Cardiac muscle cell (in vitro differentiated cells and primary cell): ENCODE measurements around the gene PBX2. TPM values are rescaled to one million over a fixed set of nuclear protein-coding genes. Genes with fewer than 3 reads are reported as not detected.
A peak's percentile ranks its signal among the peaks of the same experiment; 100 is the strongest.

Experiments
- DNase-seq, 2 donors: peaks; one replicate each; pipeline versions ENCODE4 v3.0.0 to v3.0.0-alpha.2; 2010 to 2017; ENCODE audit warnings: low read depth in 1 of 2, low spot score in 1 of 2
- H3K27ac ChIP-seq: fragments of 200-600 bp; sonication (generic); 2 replicates; pipeline ENCODE4 v1.5.1; 2016
- H3K27me3 ChIP-seq: fragments of 200-600 bp; sonication (generic); 2 replicates; pipeline ENCODE4 v1.6.0; 2016; ENCODE audit warnings: control low read depth
- H3K36me3 ChIP-seq: fragments of 200-600 bp; sonication (generic); 2 replicates; pipeline ENCODE4 v1.5.1; 2016; ENCODE audit warnings: control low read depth
- H3K4me1 ChIP-seq: fragments of 200-600 bp; sonication (generic); 2 replicates; pipeline ENCODE4 v1.8.1; 2017; ENCODE audit warnings: low read depth, mild to moderate bottlenecking, mixed run types
- H3K4me3 ChIP-seq: fragments of 200-600 bp; sonication (generic); 2 replicates; pipeline ENCODE4 v1.5.1; 2016; ENCODE audit warnings: mild to moderate bottlenecking
- H3K9me3 ChIP-seq: fragments of 200-600 bp; sonication (generic); 2 replicates; pipeline ENCODE4 v1.5.1; 2017; ENCODE audit warnings: low read depth, mild to moderate bottlenecking, control low read depth
- CTCF ChIP-seq: IDR thresholded peaks from 2 replicates; pipeline ENCODE4 v1.5.1; 2012; ENCODE audit warnings: low read depth, mild to moderate bottlenecking, low read length
- polyA plus RNA-seq: library from polyadenylated mRNA; unstranded; fragments of >200 nt; fragmentation: Nextera tagmentation; extraction: Ambion mirVana; gene quantifications from 2 replicates; pipeline ENCODE4 v1.2.1, GENCODE V29; 2016
- total RNA-seq: library from RNA; depleted of rRNA; stranded (reverse); fragments of >200 nt; gene quantifications from 2 replicates; pipeline ENCODE4 v1.2.3, GENCODE V29; 2016

The PBX2 gene
- total and polyA plus RNA-seq, 2 experiments from 2014 or later: 17.3 to 124 TPM

GRCh38 chr6:32177788-32178546 is 12.0 kb downstream of the PBX2 start, which contains the start of gene RNF5:
Gene RNF5, plus strand, starts transcription at chr6:32178405. Its CDS starts 107 bp downstream, at chr6:32178512.
- H3K9me3 ChIP-seq: no peaks in the 10 kb centered on the region
- peak within 1 kb of the TSS; percentile 100 for H3K27ac ChIP-seq
- H3K4me1 ChIP-seq: peaks cover 21% of the 10 kb centered on the region
- H3K27me3 ChIP-seq: no peaks in the 10 kb centered on the region
- H3K4me3 ChIP-seq: peak within 1 kb of the TSS; percentile 98
- TF ChIP-seq CTCF: no peak
- DNase-seq: peak; percentile 100
- H3K36me3 ChIP-seq: no peaks in the 10 kb centered on the region

- H3K27ac ChIP-seq: peak overlapping the region; percentile 100
- no peaks in the 10 kb centered on the region for H3K9me3 ChIP-seq
- peak in 1 of 2 donors; percentile 77 for DNase-seq
- H3K36me3 ChIP-seq: no peaks in the 10 kb centered on the region
- TF ChIP-seq CTCF: no peak
- H3K4me3 ChIP-seq: peak overlapping the region; percentile 98
- peaks cover 21% of the 10 kb centered on the region for H3K4me1 ChIP-seq
- H3K27me3 ChIP-seq: no peaks in the 10 kb centered on the region
Measured at GRCh38 chr6:32177183-32177787, 12.7 kb downstream of the PBX2 start.

- Histone ChIP-seq H3K4me3 (peak overlapping the region; percentile 98), H3K4me1 (peaks cover 21% of the 10 kb centered on the region), H3K27ac (peak overlapping the region; percentile 100), H3K27me3 (no peaks in the 10 kb centered on the region), H3K36me3 (no peaks in the 10 kb centered on the region), H3K9me3 (no peaks in the 10 kb centered on the region)
- peak in 1 of 2 donors; percentile 70 for DNase-seq
- no peak for TF ChIP-seq CTCF
Measured at GRCh38 chr6:32176476-32177182, 13.4 kb downstream of the PBX2 start.

DNA sequence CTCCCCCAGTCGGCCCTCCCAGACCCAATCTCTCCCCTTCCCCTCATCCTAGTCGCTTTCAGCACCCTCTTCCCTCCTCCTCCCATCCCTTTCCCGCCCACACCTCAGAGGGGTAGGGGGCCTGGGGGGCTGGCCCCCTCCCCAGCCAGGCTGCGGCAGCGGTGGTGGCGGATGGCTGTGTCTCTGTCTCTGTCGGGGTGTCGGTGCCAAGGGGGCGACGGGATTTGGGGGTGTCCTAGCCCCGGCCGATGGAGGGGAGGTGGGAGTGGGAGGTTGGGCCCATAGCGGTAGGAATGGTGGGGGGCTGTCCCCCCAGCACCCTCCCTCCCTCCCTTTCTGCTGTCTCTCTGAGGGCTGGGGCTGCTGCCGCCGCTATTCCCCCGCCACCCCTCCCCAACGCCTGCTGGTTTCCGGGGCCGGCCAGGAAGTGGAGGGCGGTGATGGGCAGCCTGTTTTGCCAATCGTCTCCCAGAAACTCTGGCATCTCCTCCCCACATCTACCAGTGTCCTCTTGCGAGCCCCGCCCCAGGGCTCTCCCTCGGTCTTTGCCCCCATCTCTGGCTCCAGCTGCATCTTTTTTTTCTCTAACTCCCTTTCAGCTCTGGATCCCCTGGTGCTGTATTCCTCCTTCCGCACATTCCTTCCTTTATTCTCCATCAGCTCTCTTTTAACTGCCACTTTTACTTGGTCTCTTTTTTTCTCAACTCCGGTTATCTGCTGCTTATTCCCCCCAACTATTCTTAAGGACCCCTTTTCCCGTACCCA is 14.1 kb downstream of the PBX2 start, which contains the start of gene AGPAT1:
Gene AGPAT1 (minus strand): TSS at position 374 of the 765 bp plus-strand sequence. CDS start 4,588 bp downstream, outside the sequence.
- DNase-seq: peak; percentile 95 to 98
- H3K27ac ChIP-seq: peak within 1 kb of the TSS; percentile 100
- H3K4me1 ChIP-seq: peaks cover 21% of the 10 kb centered on the region
- no peaks in the 10 kb centered on the region for H3K9me3 ChIP-seq
- H3K4me3 ChIP-seq: peak within 1 kb of the TSS; percentile 98
- no peak for TF ChIP-seq CTCF
- H3K36me3 ChIP-seq: no peaks in the 10 kb centered on the region
- H3K27me3 ChIP-seq: no peaks in the 10 kb centered on the region

DNA sequence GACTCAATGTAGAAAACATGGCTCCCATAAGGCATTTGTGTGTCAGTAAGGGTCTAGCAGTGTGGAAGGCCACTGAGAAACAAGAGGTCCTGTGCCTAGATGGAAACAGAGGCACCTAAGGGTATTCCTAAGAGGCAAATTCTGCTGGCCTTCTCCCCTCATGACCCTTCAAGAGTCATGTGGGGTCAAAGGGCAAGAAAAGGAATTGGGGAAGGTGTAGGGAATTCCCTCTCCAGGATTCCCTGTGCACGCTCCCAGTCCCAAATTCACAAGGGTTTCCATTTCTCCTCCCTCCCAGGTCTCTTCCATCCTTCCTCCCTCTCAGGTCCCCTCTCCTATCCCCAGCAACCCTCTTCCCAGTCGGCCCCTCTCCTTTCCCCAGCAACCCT is 14.7 kb downstream of the PBX2 start:
- Histone ChIP-seq H3K9me3 (no peaks in the 10 kb centered on the region), H3K27me3 (no peaks in the 10 kb centered on the region), H3K4me1 (peaks cover 21% of the 10 kb centered on the region), H3K36me3 (no peaks in the 10 kb centered on the region), H3K4me3 (peak overlapping the region; percentile 98), H3K27ac (peak overlapping the region; percentile 85)
- no peak for TF ChIP-seq CTCF
- DNase-seq: no peak
